Measurements from ENCODE around the gene GFY. TPM values are rescaled to one million over a fixed set of nuclear protein-coding genes. Genes with fewer than 3 reads are reported as not detected.
"Not testable (repeated sequence)": the region's sequence is repeated elsewhere in the genome, so short reads cannot be mapped to it uniquely, and the experiment has no call there.

GFY gene
- total RNA-seq, 1 donor from 2014 or later, result 0.14 TPM

DNA sequence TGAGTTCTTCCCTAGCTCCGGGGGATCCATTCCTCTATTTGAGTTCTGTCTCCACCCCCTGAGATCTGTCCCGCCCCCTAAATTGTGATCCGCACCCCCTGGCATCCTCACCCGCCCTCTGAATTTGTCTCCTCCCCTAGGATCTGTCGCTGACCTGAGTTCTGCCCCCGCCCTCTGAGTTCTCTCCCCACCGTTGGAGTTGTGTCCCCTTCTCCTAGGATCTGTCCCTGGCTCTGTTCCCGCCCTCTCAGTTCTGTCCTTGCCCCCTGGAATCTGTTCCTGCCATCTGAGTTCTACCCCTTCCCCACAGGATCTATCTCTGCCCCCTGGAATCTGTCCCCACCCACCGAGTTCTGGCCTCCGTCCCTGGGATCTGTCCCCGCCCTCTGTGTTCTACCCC, 17.2 kb downstream of the GFY start:
- Histone ChIP-seq H3K27ac (replicated peaks) (peak overlapping the region; percentile 95), H3K4me3 (peak overlapping the region; percentile 83), H3K9me3 (replicated peaks) (no peaks in the 10 kb centered on the region), H3K27me3 (ENCODE audit: low read depth) (peaks cover 52% of the 10 kb centered on the region), H3K36me3 (peaks cover 6% of the 10 kb centered on the region), H3K4me1 (peaks cover 26% of the 10 kb centered on the region)
- intact Hi-C loops (cut with micrococcal nuclease), result loop anchor here (10.0 kb wide), 1 partner anchor 48 kb away; no protein-coding TSS in a partner anchor
- TF ChIP-seq, protein P1, sequence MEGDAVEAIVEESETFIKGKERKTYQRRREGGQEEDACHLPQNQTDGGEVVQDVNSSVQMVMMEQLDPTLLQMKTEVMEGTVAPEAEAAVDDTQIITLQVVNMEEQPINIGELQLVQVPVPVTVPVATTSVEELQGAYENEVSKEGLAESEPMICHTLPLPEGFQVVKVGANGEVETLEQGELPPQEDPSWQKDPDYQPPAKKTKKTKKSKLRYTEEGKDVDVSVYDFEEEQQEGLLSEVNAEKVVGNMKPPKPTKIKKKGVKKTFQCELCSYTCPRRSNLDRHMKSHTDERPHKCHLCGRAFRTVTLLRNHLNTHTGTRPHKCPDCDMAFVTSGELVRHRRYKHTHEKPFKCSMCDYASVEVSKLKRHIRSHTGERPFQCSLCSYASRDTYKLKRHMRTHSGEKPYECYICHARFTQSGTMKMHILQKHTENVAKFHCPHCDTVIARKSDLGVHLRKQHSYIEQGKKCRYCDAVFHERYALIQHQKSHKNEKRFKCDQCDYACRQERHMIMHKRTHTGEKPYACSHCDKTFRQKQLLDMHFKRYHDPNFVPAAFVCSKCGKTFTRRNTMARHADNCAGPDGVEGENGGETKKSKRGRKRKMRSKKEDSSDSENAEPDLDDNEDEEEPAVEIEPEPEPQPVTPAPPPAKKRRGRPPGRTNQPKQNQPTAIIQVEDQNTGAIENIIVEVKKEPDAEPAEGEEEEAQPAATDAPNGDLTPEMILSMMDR (IDR thresholded peaks at IDR 0.05; ENCODE audit: borderline replicate concordance), result no peak
- DNase-seq, result peak; percentile 45

- peak overlapping the region; percentile 95 for H3K27ac ChIP-seq (replicated peaks)
- H3K36me3 ChIP-seq, result peaks cover 9% of the 10 kb centered on the region
- H3K9me3 ChIP-seq (replicated peaks), result no peaks in the 10 kb centered on the region
- TF ChIP-seq, protein P1 (IDR thresholded peaks at IDR 0.05; ENCODE audit: borderline replicate concordance), result no peak
- H3K4me1 ChIP-seq, result peaks cover 32% of the 10 kb centered on the region
- intact Hi-C loops (cut with micrococcal nuclease), result loop anchor here (10.0 kb wide), 1 partner anchor 48 kb away; no protein-coding TSS in a partner anchor
- peak overlapping the region; percentile 83 for H3K4me3 ChIP-seq
- peaks cover 47% of the 10 kb centered on the region for H3K27me3 ChIP-seq (ENCODE audit: low read depth)
- peak; percentile 96 for DNase-seq
Measured at GRCh38 chr19:49442771-49443365, 17.7 kb downstream of the GFY start.

- Histone ChIP-seq H3K36me3 (peaks cover 10% of the 10 kb centered on the region), H3K4me1 (peaks cover 33% of the 10 kb centered on the region), H3K4me3 (peak overlapping the region; percentile 83), H3K27me3 (ENCODE audit: low read depth) (peaks cover 40% of the 10 kb centered on the region), H3K27ac (replicated peaks) (peak overlapping the region; percentile 95), H3K9me3 (replicated peaks) (no peaks in the 10 kb centered on the region)
- intact Hi-C loops (cut with micrococcal nuclease), result loop anchor here (10.0 kb wide), 1 partner anchor 49 kb away; no protein-coding TSS in a partner anchor
- TF ChIP-seq, protein P1 (IDR thresholded peaks at IDR 0.05; ENCODE audit: borderline replicate concordance), result peak; percentile 85
- peak; percentile 95 for DNase-seq
Measured at GRCh38 chr19:49443366-49444099, 18.3 kb downstream of the GFY start.

- intact Hi-C loops (cut with micrococcal nuclease), result loop anchor here (10.0 kb wide), 1 partner anchor 49 kb away; no protein-coding TSS in a partner anchor
- H3K4me1 ChIP-seq, result peaks cover 33% of the 10 kb centered on the region
- peak overlapping the region; percentile 95 for H3K27ac ChIP-seq (replicated peaks)
- H3K9me3 ChIP-seq (replicated peaks); DNase-seq: not testable (repeated sequence)
- H3K27me3 ChIP-seq (ENCODE audit: low read depth), result peaks cover 34% of the 10 kb centered on the region
- H3K4me3 ChIP-seq, result peak overlapping the region; percentile 83
- peaks cover 17% of the 10 kb centered on the region for H3K36me3 ChIP-seq
Measured at GRCh38 chr19:49444100-49444700, 19.0 kb downstream of the GFY start.

DNA sequence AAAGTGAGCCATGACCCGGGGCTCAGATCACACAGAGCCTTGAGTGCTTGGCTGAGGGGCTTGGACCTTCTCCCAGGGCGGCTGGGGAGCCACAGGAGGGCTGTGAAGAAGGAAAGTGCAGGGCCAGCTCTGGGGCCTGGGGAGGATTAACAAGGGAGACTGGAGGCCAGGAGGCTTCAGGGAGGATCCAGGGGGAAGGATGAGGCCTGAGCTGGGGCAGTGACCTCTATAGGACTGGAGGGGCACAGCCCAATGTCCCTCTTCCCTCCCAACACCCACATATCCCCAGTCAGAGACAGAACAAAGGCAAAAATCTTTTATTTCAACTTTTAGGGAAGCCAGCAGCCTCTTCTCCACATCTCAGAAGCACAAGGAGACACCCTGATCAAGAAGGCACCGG, 20.8 kb downstream of the GFY start:
- Histone ChIP-seq H3K4me1 (peaks cover 29% of the 10 kb centered on the region), H3K9me3 (replicated peaks) (no peaks in the 10 kb centered on the region), H3K36me3 (peaks cover 20% of the 10 kb centered on the region), H3K27ac (replicated peaks) (no peak overlapping the region), H3K4me3 (no peak overlapping the region), H3K27me3 (ENCODE audit: low read depth) (peaks cover 16% of the 10 kb centered on the region)
- no peak for DNase-seq
- intact Hi-C loops (cut with micrococcal nuclease), result loop anchor here (10.0 kb wide), 1 partner anchor 51 kb away; no protein-coding TSS in a partner anchor
- TF ChIP-seq, protein P1 (IDR thresholded peaks at IDR 0.05; ENCODE audit: borderline replicate concordance), result no peak

Data from left ventricle myocardium inferior (tissue), 1 donor.